ENCODE data around the gene KRTAP5-9.
"Not testable (repeated sequence)": the region's sequence is repeated elsewhere in the genome, so short reads cannot be mapped to it uniquely, and the experiment has no call there.

The KRTAP5-9 gene, protein sequence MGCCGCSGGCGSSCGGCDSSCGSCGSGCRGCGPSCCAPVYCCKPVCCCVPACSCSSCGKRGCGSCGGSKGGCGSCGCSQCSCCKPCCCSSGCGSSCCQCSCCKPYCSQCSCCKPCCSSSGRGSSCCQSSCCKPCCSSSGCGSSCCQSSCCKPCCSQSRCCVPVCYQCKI
- total RNA-seq = 0 reads per million in 2 donors

DNA sequence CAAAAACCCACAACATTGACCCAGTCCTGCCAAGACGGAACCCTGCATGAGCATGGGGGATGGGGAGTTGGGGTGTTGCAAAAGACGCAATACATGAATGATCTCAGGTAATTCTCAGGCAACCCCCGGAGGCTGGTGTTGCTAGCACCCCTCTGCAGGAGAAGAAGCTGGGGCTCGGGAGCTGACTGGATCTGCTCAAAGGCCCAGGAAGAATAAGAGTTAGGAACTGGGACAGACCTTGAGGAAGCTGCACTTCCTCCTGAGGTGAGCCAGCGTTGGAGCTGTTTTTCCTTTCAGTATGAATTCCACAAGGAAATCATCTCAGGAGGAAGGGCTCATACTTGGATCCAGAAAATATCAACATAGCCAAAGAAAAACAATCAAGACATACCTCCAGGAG, at the start of gene KRTAP5-9:
TSS of gene KRTAP5-9 (plus strand) at position 301 of the 400 bp plus-strand sequence. CDS start 238 bp downstream, outside the sequence.
- no peak for DNase-seq

GRCh38 chr11:71499125-71499524, 49.1 kb upstream of the KRTAP5-9 start:
- no peak for DNase-seq

- no peak for DNase-seq
Observed at GRCh38 chr11:71499546-71499945, 48.7 kb upstream of the KRTAP5-9 start.

GRCh38 chr11:71500601-71501021, 47.6 kb upstream of the KRTAP5-9 start:
- DNase-seq = no peak

- no peak for DNase-seq
Observed at GRCh38 chr11:71501071-71501985, 46.9 kb upstream of the KRTAP5-9 start.

DNA sequence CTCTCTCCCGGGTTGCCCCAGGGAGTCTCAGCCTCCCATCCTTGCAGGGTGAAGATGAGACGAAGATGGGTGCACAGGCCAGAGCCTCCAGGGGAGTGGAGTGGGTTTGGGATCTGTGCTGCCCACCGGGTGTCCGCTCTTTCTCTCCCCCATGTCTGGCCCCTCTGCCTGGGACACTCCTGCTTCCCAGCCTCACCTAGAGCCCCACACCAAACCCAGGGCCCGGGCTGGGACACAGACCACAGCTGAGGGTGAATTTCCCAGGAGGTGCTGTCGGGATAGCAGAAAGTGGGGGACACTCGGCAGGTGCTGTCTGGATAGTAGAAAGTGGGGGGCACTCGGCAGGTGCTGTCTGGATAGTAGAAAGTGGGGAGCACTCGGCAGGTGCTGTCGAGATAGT, 46.2 kb upstream of the KRTAP5-9 start:
- no peak for DNase-seq

- DNase-seq = no peak
Observed at GRCh38 chr11:71502871-71503435, 45.3 kb upstream of the KRTAP5-9 start.

DNA sequence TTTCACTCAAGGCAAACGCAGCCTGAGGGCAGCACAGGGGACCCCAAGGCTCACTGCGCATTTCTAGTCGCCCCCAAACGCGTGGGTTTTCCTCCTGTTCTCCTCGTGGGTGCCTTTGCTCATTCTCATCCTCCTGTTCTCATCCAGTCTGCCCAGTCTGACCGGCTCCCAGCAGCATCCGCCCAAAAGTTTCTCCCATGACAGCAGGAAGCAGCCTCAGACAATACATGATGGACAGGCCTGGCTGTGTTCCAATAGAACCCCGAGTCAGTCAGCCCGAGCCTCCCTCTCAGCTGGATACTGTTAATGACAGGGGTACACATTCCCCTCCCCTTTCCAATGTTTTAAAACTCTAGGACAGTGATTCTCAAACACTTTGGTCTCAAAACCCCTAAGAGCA, 43.7 kb upstream of the KRTAP5-9 start:
- DNase-seq = no peak

- no peak for DNase-seq
Observed at GRCh38 chr11:71505001-71505400, 43.2 kb upstream of the KRTAP5-9 start.

DNA sequence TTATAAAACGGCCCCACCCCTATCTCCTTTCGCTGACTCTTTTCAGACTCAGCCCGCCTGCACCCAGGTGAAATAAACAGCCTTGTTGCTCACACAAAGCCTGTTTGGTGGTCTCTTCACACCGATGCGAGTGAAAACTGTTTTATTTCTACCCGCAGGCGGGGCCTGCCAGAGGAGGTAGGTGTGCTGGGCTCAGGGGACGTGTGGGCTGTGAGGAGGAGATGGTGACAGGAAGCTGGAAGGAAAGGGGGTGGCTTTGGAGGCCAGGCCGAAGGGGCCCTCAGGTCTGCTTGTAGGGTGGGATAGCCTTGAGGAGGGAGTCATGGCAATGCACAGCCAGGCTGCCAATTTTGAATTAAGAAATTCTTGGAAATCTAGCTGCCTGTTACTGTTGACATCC, 42.4 kb upstream of the KRTAP5-9 start:
- DNase-seq = no peak

DNA sequence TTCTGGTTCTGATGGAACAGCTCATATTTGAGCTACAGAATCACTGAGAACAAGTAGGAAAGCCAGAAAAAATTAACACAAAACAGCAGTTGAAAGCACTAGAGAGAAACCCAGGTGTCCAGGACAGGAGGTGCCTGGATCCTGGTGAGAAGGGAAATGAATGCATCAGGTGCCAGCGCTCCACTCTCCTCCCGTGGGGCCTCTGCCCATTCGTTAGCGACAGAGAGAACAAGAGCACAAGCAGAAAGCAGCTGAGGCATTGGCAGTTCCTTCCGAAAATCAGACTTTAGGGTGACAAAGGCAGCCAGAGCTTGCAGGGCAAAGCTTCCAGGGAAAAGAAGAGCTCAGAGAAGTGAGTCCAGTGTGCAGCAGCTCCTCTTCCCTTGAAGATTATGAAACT, 41.1 kb upstream of the KRTAP5-9 start:
- DNase-seq = no peak

- DNase-seq = no peak
Observed at GRCh38 chr11:71518506-71519471, 29.4 kb upstream of the KRTAP5-9 start.

- DNase-seq = no peak
Observed at GRCh38 chr11:71519546-71519945, 28.7 kb upstream of the KRTAP5-9 start.

DNA sequence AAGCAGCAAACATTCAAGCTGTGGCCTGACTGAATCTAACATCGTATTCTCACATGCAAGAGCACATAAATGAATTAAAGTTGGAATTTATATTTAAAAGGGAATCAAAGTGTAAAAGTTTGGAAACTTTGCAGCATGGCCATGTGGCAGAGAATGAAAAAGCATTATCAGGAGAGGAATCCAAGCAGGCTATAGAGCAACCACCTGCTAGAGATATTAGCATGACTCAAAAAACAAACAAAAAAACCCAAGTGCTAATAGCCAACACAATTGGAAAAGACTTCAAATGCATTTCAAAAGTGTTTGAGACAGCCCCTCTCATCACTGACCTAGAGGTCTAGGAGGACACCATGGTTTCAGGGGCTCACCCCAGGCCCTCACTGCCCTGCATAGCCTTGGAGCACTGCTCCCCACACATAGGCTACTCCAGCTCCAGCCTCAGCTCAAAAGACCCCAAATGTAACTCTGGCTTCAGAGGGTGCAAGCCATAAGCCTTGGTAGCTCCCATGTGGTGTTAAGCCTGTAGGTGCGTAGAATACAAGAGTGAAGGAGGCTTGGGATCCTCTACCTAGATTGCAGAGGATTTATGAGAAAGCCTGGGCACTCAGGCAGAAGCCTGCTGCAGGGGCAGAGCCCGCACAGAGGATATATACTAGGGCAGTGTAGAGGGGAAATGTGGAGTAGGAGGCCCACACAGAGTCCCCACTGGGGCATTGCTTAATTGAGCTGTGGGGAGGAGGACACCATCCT, 22.9 kb upstream of the KRTAP5-9 start:
- no peak for DNase-seq

DNA sequence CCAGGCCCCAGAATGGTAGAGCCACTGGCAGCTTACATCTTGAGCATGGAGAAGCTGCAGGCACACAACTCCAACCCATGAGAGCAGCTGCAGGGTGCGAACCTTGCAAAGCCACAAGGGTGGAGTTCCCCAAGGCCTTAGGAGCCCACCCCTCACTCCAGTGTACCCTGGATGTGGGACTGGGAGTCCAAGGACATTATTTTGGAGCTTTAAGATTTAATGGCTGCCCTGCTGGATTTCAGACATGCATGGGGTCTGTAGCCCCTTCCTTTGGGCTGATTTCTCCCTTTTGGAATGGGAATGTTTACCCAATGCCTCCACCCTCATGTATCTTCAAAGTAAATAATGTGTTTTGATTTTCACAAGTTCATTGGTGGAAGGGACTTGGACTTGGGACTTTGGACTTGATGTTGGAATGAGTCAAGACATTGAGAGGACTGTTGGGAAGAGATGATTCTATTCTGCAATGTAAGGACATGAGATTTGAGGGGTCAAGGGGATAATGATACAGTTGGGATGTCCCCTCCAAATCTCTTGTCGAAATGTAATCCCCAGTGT, 22.2 kb upstream of the KRTAP5-9 start:
- no peak for DNase-seq

DNA sequence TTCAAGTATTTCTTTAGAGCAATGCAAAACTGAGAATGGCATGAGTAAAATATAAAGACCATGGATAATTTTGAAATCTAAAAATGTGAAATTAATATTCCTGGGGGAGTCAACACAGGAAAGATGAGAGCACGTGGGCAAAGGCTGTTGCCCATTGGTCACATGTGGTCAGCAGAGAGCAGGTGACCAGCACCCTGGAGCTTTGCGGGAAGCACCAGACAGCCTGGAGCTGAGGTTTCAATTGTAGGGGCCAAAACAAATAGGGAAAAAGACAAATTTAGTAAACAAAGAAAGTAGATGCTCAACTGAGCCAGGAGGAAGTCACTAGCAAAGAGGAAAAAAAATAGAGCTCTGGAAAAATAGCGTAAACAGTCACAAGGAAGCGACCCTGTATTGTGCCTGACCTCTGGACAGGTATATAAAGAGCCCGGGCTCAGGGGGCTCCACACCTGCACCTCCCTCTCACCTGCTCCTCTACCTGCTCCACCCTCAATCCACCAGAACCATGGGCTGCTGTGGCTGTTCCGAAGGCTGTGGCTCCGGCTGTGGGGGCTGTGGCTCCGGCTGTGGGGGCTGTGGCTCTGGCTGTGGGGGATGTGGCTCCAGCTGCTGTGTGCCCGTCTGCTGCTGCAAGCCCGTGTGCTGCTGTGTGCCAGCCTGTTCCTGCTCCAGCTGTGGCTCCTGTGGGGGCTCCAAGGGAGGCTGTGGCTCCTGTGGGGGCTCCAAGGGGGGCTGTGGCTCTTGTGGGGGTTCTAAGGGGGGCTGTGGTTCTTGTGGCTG, 21.2 kb upstream of the KRTAP5-9 start, which contains the start of gene KRTAP5-7:
TSS of gene KRTAP5-7 (plus strand) at position 472 of the 780 bp plus-strand sequence. CDS start at position 506, 34 bp downstream.
- DNase-seq = not testable (repeated sequence)

DNA sequence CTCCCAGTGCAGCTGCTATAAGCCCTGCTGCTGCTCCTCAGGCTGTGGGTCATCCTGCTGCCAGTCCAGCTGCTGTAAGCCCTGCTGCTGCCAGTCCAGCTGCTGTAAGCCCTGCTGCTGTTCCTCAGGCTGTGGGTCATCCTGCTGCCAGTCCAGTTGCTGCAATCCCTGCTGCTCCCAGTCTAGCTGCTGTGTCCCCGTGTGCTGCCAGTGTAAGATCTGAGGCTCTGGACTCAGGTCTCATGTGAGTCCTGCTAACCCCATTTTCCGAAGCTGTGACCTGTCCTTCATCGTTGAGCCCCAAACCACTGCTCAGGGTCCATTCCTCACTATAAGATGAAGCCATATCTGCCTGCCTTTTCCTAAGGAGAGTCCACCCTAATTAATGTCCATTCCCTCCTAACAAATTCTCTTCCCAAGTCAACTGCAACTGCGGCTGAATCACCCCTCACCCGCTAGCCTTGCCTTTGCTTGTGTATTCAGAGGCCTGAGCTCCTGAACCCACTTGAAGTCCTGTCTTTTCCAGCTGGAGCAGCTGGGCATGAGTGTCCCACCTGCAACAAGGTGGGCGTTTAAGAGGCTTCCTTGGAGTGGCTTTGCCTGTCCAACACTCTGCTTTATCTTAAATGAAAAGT, 20.5 kb upstream of the KRTAP5-9 start:
- no peak for DNase-seq

DNA sequence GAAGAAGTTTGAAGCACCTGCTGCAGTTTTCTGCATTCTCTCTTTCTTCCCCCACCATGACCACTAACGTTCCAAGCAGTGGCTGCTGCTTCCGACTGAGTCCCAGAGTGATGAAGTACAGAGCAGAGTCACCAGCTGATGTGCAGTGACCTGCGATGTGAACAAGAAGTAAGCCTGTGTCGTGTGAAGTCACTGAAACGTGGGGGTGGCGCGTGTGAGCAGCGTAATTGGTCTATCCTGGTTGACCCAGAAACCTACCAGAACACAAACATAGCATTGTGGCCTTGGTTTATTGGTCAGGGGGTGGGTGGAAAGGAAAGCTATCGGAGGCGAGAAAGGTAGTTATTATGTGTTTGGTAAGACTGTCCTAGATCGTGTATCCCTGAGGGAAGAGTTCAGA, 17.6 kb upstream of the KRTAP5-9 start:
- no peak for DNase-seq

- DNase-seq = no peak
Observed at GRCh38 chr11:71532036-71532610, 16.1 kb upstream of the KRTAP5-9 start.
